H1 (cell line): ENCODE measurements around the gene NPHP4. TPM values are rescaled to one million over a fixed set of nuclear protein-coding genes. Genes with fewer than 3 reads are reported as not detected.

Experiments used
- CTCF ChIA-PET: fragments of 300-600 bp; sonication (Branson Sonifier 250); formaldehyde crosslinking; loops from one replicate; lab custom pipeline; 2021; ENCODE audit not compliant: partially characterized antibody; lab: Charles Lee
- POLR2A ChIA-PET: fragments of 300-600 bp; sonication (Branson Sonifier 250); formaldehyde crosslinking; loops from one replicate; lab custom pipeline; 2021; ENCODE audit warnings: inconsistent platforms; ENCODE audit not compliant: partially characterized antibody; lab: Charles Lee
- DNase-seq, 2 experiments: peaks; one replicate each; pipeline versions ENCODE4 v3.0.0 to v3.0.0-alpha.2; 2010 to 2022; ENCODE audit warnings: low spot score in 2 of 2, low read depth in 1 of 2, mixed read lengths in 1 of 2
- FAIRE-seq: peaks from 2 replicates; lab custom pipeline; 2011; peaks lifted over from hg19 to GRCh38; lab: Jason Lieb, UNC
- H2AFZ ChIP-seq: 2 replicates; pipeline ENCODE4 v1.8.1; 2012; ENCODE audit warnings: low read length, inconsistent platforms
- H2AK5ac ChIP-seq: 2 replicates; pipeline ENCODE4 v1.6.1; 2013; ENCODE audit warnings: low read depth, low read length
- H2BK120ac ChIP-seq: replicated peaks from 2 replicates; pipeline ENCODE3; 2013; ENCODE audit warnings: low read depth, low read length, inconsistent platforms
- H2BK12ac ChIP-seq: 2 replicates; pipeline ENCODE4 v1.6.1; 2013; ENCODE audit warnings: low read depth, low read length
- H2BK15ac ChIP-seq: 2 replicates; pipeline ENCODE4 v1.6.1; 2013; ENCODE audit warnings: low read length
- H2BK20ac ChIP-seq: 2 replicates; pipeline ENCODE4 v1.6.1; 2013; ENCODE audit warnings: low read length
- H2BK5ac ChIP-seq: 2 replicates; pipeline ENCODE4 v1.6.1; 2013; ENCODE audit warnings: low read depth, low read length
- H3K14ac ChIP-seq: 2 replicates; pipeline ENCODE4 v1.6.1; 2013; ENCODE audit warnings: inconsistent platforms; ENCODE audit not compliant: insufficient read length
- H3K18ac ChIP-seq: 2 replicates; pipeline ENCODE4 v1.6.1; 2013; ENCODE audit warnings: low read length; ENCODE audit errors: extremely low read depth
- H3K23ac ChIP-seq: 2 replicates; pipeline ENCODE4 v1.6.1; 2013; ENCODE audit warnings: inconsistent platforms; ENCODE audit not compliant: insufficient read length
- H3K23me2 ChIP-seq: 2 replicates; pipeline ENCODE4 v1.6.1; 2013; ENCODE audit warnings: low read depth, low read length
- H3K27ac ChIP-seq: 2 replicates; pipeline ENCODE4 v1.6.1; 2011; ENCODE audit warnings: low read depth, low read length, inconsistent platforms
- H3K27me3 ChIP-seq, 4 experiments: replicated peaks in 1 of 4; 1 replicate in 1 of 4; 2 replicates in 3 of 4; pipeline versions ENCODE4 v1.6.1 to v1.8.1; 2011 to 2013; ENCODE audit warnings: low read length in 3 of 4, mild to moderate bottlenecking in 3 of 4, inconsistent platforms in 2 of 4, mixed read lengths in 2 of 4, moderate library complexity in 1 of 4; ENCODE audit not compliant: control insufficient read depth in 3 of 4, insufficient read depth in 3 of 4; ENCODE audit errors: extremely low read depth in 1 of 4
- H3K36me3 ChIP-seq, 4 experiments: 2 replicates each; pipeline versions ENCODE4 v1.6.1 to v1.8.1; 2011 to 2013; ENCODE audit warnings: mild to moderate bottlenecking in 4 of 4, low read length in 3 of 4, moderate library complexity in 2 of 4, control low read depth in 1 of 4, inconsistent platforms in 1 of 4; ENCODE audit not compliant: insufficient read depth in 4 of 4, control insufficient read depth in 2 of 4
- H3K4ac ChIP-seq: replicated peaks from 2 replicates; pipeline ENCODE3; 2013; ENCODE audit warnings: low read length, low read depth, mixed read lengths, inconsistent platforms; ENCODE audit not compliant: insufficient read length
- H3K4me1 ChIP-seq, 4 experiments: replicated peaks in 1 of 4; 1 replicate in 1 of 4; 2 replicates in 3 of 4; pipeline versions ENCODE4 v1.6.1 to v1.8.1; 2011 to 2013; ENCODE audit warnings: low read length in 3 of 4, inconsistent platforms in 2 of 4, mixed read lengths in 1 of 4; ENCODE audit not compliant: insufficient read depth in 4 of 4, control insufficient read depth in 3 of 4
- H3K4me2 ChIP-seq, 2 experiments: 2 replicates each; pipeline versions ENCODE4 v1.6.1 to v1.8.1; 2011 to 2013; ENCODE audit warnings: low read depth in 2 of 2, low read length in 2 of 2, control low read depth in 1 of 2, inconsistent platforms in 1 of 2, mild to moderate bottlenecking in 1 of 2; ENCODE audit not compliant: insufficient read depth in 1 of 2
- H3K4me3 ChIP-seq, 4 experiments: fragments of 200-600, 300-600 bp in 1 of 4; sonication (generic), shearing (Covaris generic), sonication (Bioruptor Twin) in 1 of 4; 2 replicates each; pipeline versions ENCODE4 v1.5.1 to v1.8.1; 2011 to 2016; ENCODE audit warnings: low read length in 4 of 4, low read depth in 3 of 4, control low read depth in 2 of 4, inconsistent platforms in 2 of 4, mild to moderate bottlenecking in 2 of 4, mixed read lengths in 1 of 4, moderate library complexity in 1 of 4; ENCODE audit not compliant: insufficient read depth in 2 of 4; ENCODE audit errors: extremely low read depth in 1 of 4
- H3K56ac ChIP-seq: replicated peaks from 2 replicates; pipeline ENCODE3; 2013; ENCODE audit warnings: low read depth, mild to moderate bottlenecking, mixed read lengths, low read length, inconsistent platforms; ENCODE audit not compliant: insufficient read length
- H3K79me1 ChIP-seq: 2 replicates; pipeline ENCODE4 v1.6.1; 2013; ENCODE audit warnings: low read depth, low read length, control low read depth
- H3K79me2 ChIP-seq, 2 experiments: 2 replicates each; pipeline versions ENCODE4 v1.6.1 to v1.8.1; 2012 to 2013; ENCODE audit warnings: low read length in 2 of 2, mild to moderate bottlenecking in 2 of 2, inconsistent platforms in 1 of 2; ENCODE audit not compliant: insufficient read depth in 2 of 2, control insufficient read depth in 1 of 2
- H3K9ac ChIP-seq, 4 experiments: replicated peaks in 1 of 4; 1 replicate in 1 of 4; 2 replicates in 3 of 4; pipeline versions ENCODE4 v1.6.1 to v1.8.1; 2011 to 2013; ENCODE audit warnings: low read depth in 3 of 4, low read length in 3 of 4, control low read depth in 2 of 4, mild to moderate bottlenecking in 2 of 4, moderate library complexity in 2 of 4, inconsistent platforms in 1 of 4; ENCODE audit errors: extremely low read depth in 1 of 4
- H3K9me3 ChIP-seq, 2 experiments: 2 replicates each; pipeline versions ENCODE4 v1.6.1 to v1.8.1; 2012 to 2013; ENCODE audit warnings: mild to moderate bottlenecking in 2 of 2, moderate library complexity in 2 of 2, control low read depth in 1 of 2, inconsistent platforms in 1 of 2, low read depth in 1 of 2, low read length in 1 of 2, mixed read lengths in 1 of 2; ENCODE audit not compliant: insufficient read depth in 2 of 2
- H4K20me1 ChIP-seq, 2 experiments: replicated peaks in 1 of 2; 2 replicates each; pipeline versions ENCODE3 to v1.8.1; 2011 to 2013; ENCODE audit warnings: inconsistent platforms in 2 of 2, low read length in 2 of 2, mild to moderate bottlenecking in 1 of 2; ENCODE audit not compliant: insufficient read depth in 2 of 2, control insufficient read depth in 1 of 2
- H4K5ac ChIP-seq: 2 replicates; pipeline ENCODE4 v1.6.1; 2013; ENCODE audit warnings: low read length, low read depth, mixed read lengths, inconsistent platforms; ENCODE audit not compliant: insufficient read length
- H4K8ac ChIP-seq: 2 replicates; pipeline ENCODE4 v1.8.0; 2013; ENCODE audit warnings: mild to moderate bottlenecking, moderate library complexity, low read length, inconsistent platforms; ENCODE audit not compliant: insufficient read depth; ENCODE audit errors: extremely low read depth
- H4K91ac ChIP-seq: replicated peaks from 2 replicates; pipeline ENCODE3; 2013; ENCODE audit warnings: low read length, mixed read lengths, inconsistent platforms; ENCODE audit not compliant: insufficient read length
- BCL11A ChIP-seq, 2 experiments: IDR thresholded peaks; one replicate each; pipeline ENCODE4 v1.6.1; 2011; ENCODE audit warnings: low read depth in 2 of 2, low read length in 2 of 2, mild to moderate bottlenecking in 2 of 2
- CBX8 ChIP-seq: fragments of 300-800, 300-1000 bp; sonication (generic); IDR thresholded peaks from 2 replicates; pipeline ENCODE4 v1.7.1; 2016; ENCODE audit warnings: low read depth, low read length, borderline replicate concordance
- CREB1 ChIP-seq: IDR thresholded peaks from 2 replicates; pipeline ENCODE4 v1.6.1; 2012; ENCODE audit warnings: inconsistent platforms
- FOSL1 ChIP-seq: IDR thresholded peaks from 2 replicates; pipeline ENCODE4 v1.6.1; 2011; ENCODE audit warnings: mild to moderate bottlenecking, low read depth, low read length, moderate library complexity; ENCODE audit not compliant: insufficient read depth
- KDM5A ChIP-seq: fragments of 200-600 bp; IDR thresholded peaks from 2 replicates; pipeline ENCODE4 v1.7.1; 2012; ENCODE audit warnings: mild to moderate bottlenecking, low read length, inconsistent platforms, mixed read lengths
- NANOG ChIP-seq: IDR thresholded peaks from 2 replicates; pipeline ENCODE4 v1.6.1; 2011; ENCODE audit warnings: low read length, low read depth, mild to moderate bottlenecking, inconsistent platforms; ENCODE audit not compliant: insufficient read depth, poor library complexity, severe bottlenecking
- POLR2A ChIP-seq, 2 experiments: IDR thresholded peaks; 1 replicate in 1 of 2; 2 replicates in 1 of 2; pipeline ENCODE4 v1.6.1; 2011; ENCODE audit warnings: low read depth in 2 of 2, low read length in 2 of 2, mild to moderate bottlenecking in 2 of 2; ENCODE audit errors: control extremely low read depth in 1 of 2
- POU5F1 ChIP-seq: IDR thresholded peaks from 2 replicates; pipeline ENCODE4 v1.6.1; 2011; ENCODE audit warnings: low read depth, mild to moderate bottlenecking, low read length, moderate library complexity
- RXRA ChIP-seq: IDR thresholded peaks from 2 replicates; pipeline ENCODE4 v1.6.1; 2011; ENCODE audit warnings: low read depth, mild to moderate bottlenecking, low read length, moderate library complexity; ENCODE audit not compliant: insufficient read depth
- TAF7 ChIP-seq: optimal IDR thresholded peaks from 2 replicates; pipeline ENCODE3; 2011; ENCODE audit warnings: low read depth, mild to moderate bottlenecking, inconsistent platforms, low read length, moderate library complexity, borderline replicate concordance
- TCF12 ChIP-seq: IDR thresholded peaks from 2 replicates; pipeline ENCODE4 v1.6.1; 2011; ENCODE audit warnings: low read depth, mild to moderate bottlenecking, low read length
- WGBS, 2 experiments: shearing (Covaris generic) in 1 of 2; methylation state at CpG; one replicate each; pipeline versions ENCODE4 v1.1.6 to v1.1.7; 2013 to 2015; ENCODE audit warnings: low lambda C conversion rate in 2 of 2, mixed read lengths in 2 of 2, inconsistent platforms in 1 of 2, low coverage in 1 of 2, missing lambda C conversion rate in 1 of 2; ENCODE audit not compliant: insufficient replicate concordance in 2 of 2, insufficient coverage in 1 of 2, insufficient read length in 1 of 2; ENCODE audit errors: extremely low coverage in 1 of 2, missing lambda C conversion rate in 1 of 2; 5-methylcytosine and 5-hydroxymethylcytosine counted together
- polyA plus RNA-seq, 7 experiments: library from polyadenylated mRNA; depleted of rRNA in 3 of 7; stranded (reverse) in 5 of 7; unstranded in 2 of 7; fragments of >200 nt in 5 of 7; fragments of 200-250 nt in 2 of 7; gene quantifications; 1 replicate in 5 of 7; 2 replicates in 1 of 7; 4 replicates in 1 of 7; pipeline versions ENCODE4 v1.2.1 to v1.2.3, GENCODE V29; 2011 to 2013; ENCODE audit warnings: missing spikeins in 2 of 7, mixed read lengths in 2 of 7
- total RNA-seq: library from RNA; stranded (reverse); fragmentation: NEBNext Ultra II Directional; extraction: Animal tissue kit (Norgen Biotek cat#: 25700); gene quantifications from 2 replicates; pipeline ENCODE4 v1.2.1, GENCODE V29; 2021
- TF ChIP-seq, protein P1 (sequence below): IDR thresholded peaks from 2 replicates; pipeline ENCODE4 v1.6.1; 2012; ENCODE audit warnings: inconsistent platforms
- TF ChIP-seq, protein P2 (sequence below): IDR thresholded peaks from 2 replicates; pipeline ENCODE4 v1.6.1; 2011; ENCODE audit warnings: low read depth, mild to moderate bottlenecking, low read length; ENCODE audit not compliant: insufficient read depth

Gene NPHP4
- total and polyA plus RNA-seq, 2 of the 8 experiments (the other 6 are each of a cell fraction or from before 2014, with no cell fraction given) = 5.8 to 14.0 TPM

DNA sequence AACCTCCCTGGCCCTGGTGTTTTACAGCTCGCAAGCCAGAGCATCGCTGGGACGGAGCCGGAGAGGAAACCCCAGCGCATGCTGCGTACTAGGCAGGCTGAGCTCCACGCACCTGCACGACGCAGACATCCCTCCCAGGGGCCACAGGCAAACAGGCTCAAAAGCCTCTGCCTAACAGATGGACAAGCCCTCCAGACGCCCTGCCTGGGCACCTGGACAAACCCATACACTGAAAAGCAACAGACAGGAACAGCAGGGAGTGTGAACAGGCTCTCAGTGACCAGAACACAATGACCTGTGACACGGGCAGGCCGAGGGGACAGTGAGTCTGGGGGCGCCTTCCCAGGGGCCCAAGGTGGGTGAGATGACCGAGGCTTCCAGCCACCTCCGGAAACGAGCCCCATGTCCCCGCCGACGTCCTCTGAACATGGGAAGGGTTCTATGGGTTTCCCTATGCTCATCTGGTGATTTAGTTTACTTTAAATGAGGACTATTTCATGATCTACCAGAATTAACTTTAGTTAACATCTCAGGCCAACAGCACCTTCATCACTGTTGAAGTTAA lies 40.3 kb downstream of the NPHP4 start:
- H4K20me1 ChIP-seq = no peaks in the 10 kb centered on the region
- H3K27ac ChIP-seq = no peak overlapping the region
- H3K4ac ChIP-seq = no peak overlapping the region
- DNase-seq (no peak), FAIRE-seq (no peak)
- H2BK15ac ChIP-seq = no peak overlapping the region
- H3K23ac ChIP-seq = no peak overlapping the region
- no peak overlapping the region for H3K14ac ChIP-seq
- CTCF ChIA-PET = interaction anchor here (0.6 kb wide), 1 partner anchor 84 kb away, joined by 3 read pairs; no protein-coding TSS in a partner anchor
- H2BK120ac ChIP-seq = no peak overlapping the region
- no peaks in the 10 kb centered on the region for H3K79me2 ChIP-seq
- POLR2A ChIA-PET = no interaction called here
- WGBS, 2 experiments = 94% methylated on average over 19 of the region's 19 CpGs; no CpG with 5 or more reads in 1 of the 2 experiments
- H3K4me3 ChIP-seq = no peak overlapping the region
- peaks cover 4% of the 10 kb centered on the region; the same call in 1 of the 2 replicates for H3K23me2 ChIP-seq
- H3K56ac ChIP-seq = no peak overlapping the region
- no peak overlapping the region for H3K9ac ChIP-seq
- no peak overlapping the region for H4K5ac ChIP-seq
- H3K27me3 ChIP-seq = no peaks in the 10 kb centered on the region
- no peak overlapping the region for H3K4me2 ChIP-seq
- H3K36me3 ChIP-seq = no peaks in the 10 kb centered on the region; a peak in 2 of 8 replicates
- H4K8ac ChIP-seq = no peak overlapping the region
- H2BK20ac ChIP-seq = no peak overlapping the region
- no peaks in the 10 kb centered on the region for H3K4me1 ChIP-seq
- H3K79me1 ChIP-seq = peaks cover 4% of the 10 kb centered on the region; the same call in 1 of the 2 replicates
- no peak overlapping the region for H3K18ac ChIP-seq
- no peak overlapping the region for H2BK5ac ChIP-seq
- H4K91ac ChIP-seq = no peak overlapping the region
- H2AFZ ChIP-seq = no peak overlapping the region
- H2BK12ac ChIP-seq = no peak overlapping the region
- no peaks in the 10 kb centered on the region for H3K9me3 ChIP-seq
- no peak overlapping the region for H2AK5ac ChIP-seq
- TF ChIP-seq KDM5A (no peak), POLR2A (IDR thresholded peaks at IDR 0.05; ENCODE audit: control extremely low read depth in 1 of 2, low read depth in 2 of 2, low read length in 2 of 2) (no peak), BCL11A (IDR thresholded peaks at IDR 0.05; ENCODE audit: low read depth in 2 of 2, low read length in 2 of 2) (no peak), FOSL1 (no peak), TAF7 (no peak), CBX8 (no peak), NANOG (no peak), RXRA (no peak), CREB1 (no peak), POU5F1 (no peak), TCF12 (no peak)
- TF ChIP-seq, protein P1, sequence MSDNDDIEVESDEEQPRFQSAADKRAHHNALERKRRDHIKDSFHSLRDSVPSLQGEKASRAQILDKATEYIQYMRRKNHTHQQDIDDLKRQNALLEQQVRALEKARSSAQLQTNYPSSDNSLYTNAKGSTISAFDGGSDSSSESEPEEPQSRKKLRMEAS = no peak
- TF ChIP-seq, protein P2, sequence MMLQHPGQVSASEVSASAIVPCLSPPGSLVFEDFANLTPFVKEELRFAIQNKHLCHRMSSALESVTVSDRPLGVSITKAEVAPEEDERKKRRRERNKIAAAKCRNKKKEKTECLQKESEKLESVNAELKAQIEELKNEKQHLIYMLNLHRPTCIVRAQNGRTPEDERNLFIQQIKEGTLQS = no peak
